ENCODE data around the gene CAMKK2. TPM values are rescaled to one million over a fixed set of nuclear protein-coding genes. Genes with fewer than 3 reads are reported as not detected.

The CAMKK2 gene
- polyA plus RNA-seq, 12 donors: 18.1 to 34.1 (median 22.6) TPM; not detected in 1

GRCh38 chr12:121250359-121250758 is 46.1 kb downstream of the CAMKK2 start:
- DNase-seq: no peak

- no peak for DNase-seq
Measured at GRCh38 chr12:121248622-121249021, 47.9 kb downstream of the CAMKK2 start.

- no peak for DNase-seq
Measured at GRCh38 chr12:121246893-121247557, 49.5 kb downstream of the CAMKK2 start.

- DNase-seq: no peak
Measured at GRCh38 chr12:121245951-121246350, 50.6 kb downstream of the CAMKK2 start.

- DNase-seq: no peak
Measured at GRCh38 chr12:121245031-121245430, 51.5 kb downstream of the CAMKK2 start.

- DNase-seq: no peak
Measured at GRCh38 chr12:121241156-121241970, 55.1 kb downstream of the CAMKK2 start.

GRCh38 chr12:121240484-121241101 is 55.9 kb downstream of the CAMKK2 start:
- peak; percentile 77 for DNase-seq

GRCh38 chr12:121240062-121240420 is 56.5 kb downstream of the CAMKK2 start:
- DNase-seq: no peak

GRCh38 chr12:121239351-121240061 is 57.0 kb downstream of the CAMKK2 start:
- DNase-seq: no peak

GRCh38 chr12:121238604-121239350 is 57.7 kb downstream of the CAMKK2 start:
- DNase-seq: no peak

- DNase-seq: no peak
Measured at GRCh38 chr12:121238086-121238485, 58.4 kb downstream of the CAMKK2 start.

GRCh38 chr12:121237415-121237814 is 59.1 kb downstream of the CAMKK2 start:
- no peak for DNase-seq

GRCh38 chr12:121236776-121237175 is 59.7 kb downstream of the CAMKK2 start:
- DNase-seq: no peak

- DNase-seq: no peak
Measured at GRCh38 chr12:121233628-121234020, 62.9 kb downstream of the CAMKK2 start.

- DNase-seq: no peak
Measured at GRCh38 chr12:121232977-121233627, 63.4 kb downstream of the CAMKK2 start.

- no peak for DNase-seq
Measured at GRCh38 chr12:121232163-121232562, 64.3 kb downstream of the CAMKK2 start.

- DNase-seq: no peak
Measured at GRCh38 chr12:121230538-121230907, 66.0 kb downstream of the CAMKK2 start.

- DNase-seq: peak; percentile 43
Measured at GRCh38 chr12:121229826-121230537, 66.5 kb downstream of the CAMKK2 start.

- DNase-seq: no peak
Measured at GRCh38 chr12:121228919-121229665, 67.4 kb downstream of the CAMKK2 start.

GRCh38 chr12:121227294-121227693 is 69.2 kb downstream of the CAMKK2 start:
- no peak for DNase-seq
